GM18517 (cell line): Measurements from ENCODE around the gene CCDC85A.

Experiments
- ATAC-seq: cut with Tn5 transposase; IDR thresholded peaks from one replicate; pipeline ENCODE4 v1.9.1; 2021; ENCODE audit warnings: mild to moderate bottlenecking, moderate library complexity; ENCODE audit not compliant: unreplicated experiment

Gene CCDC85A

GRCh38 chr2:56192664-56193305 is 9.0 kb downstream of the CCDC85A start:
- no peak for ATAC-seq

GRCh38 chr2:56195563-56195962 is 11.8 kb downstream of the CCDC85A start:
- ATAC-seq: no peak

GRCh38 chr2:56197816-56198215 is 14.0 kb downstream of the CCDC85A start:
- no peak for ATAC-seq

GRCh38 chr2:56198936-56199335 is 15.1 kb downstream of the CCDC85A start:
- no peak for ATAC-seq

- ATAC-seq: no peak
Observed at GRCh38 chr2:56199492-56199891, 15.7 kb downstream of the CCDC85A start.

- ATAC-seq: no peak
Observed at GRCh38 chr2:56202381-56203121, 18.8 kb downstream of the CCDC85A start.

GRCh38 chr2:56204556-56204955 is 20.8 kb downstream of the CCDC85A start:
- ATAC-seq: no peak

- no peak for ATAC-seq
Observed at GRCh38 chr2:56206250-56206649, 22.5 kb downstream of the CCDC85A start.

- ATAC-seq: no peak
Observed at GRCh38 chr2:56207760-56208159, 24.0 kb downstream of the CCDC85A start.

- ATAC-seq: no peak
Observed at GRCh38 chr2:56208380-56208779, 24.6 kb downstream of the CCDC85A start.

GRCh38 chr2:56209701-56210100 is 25.9 kb downstream of the CCDC85A start:
- ATAC-seq: no peak

- ATAC-seq: no peak
Observed at GRCh38 chr2:56210291-56210690, 26.5 kb downstream of the CCDC85A start.

- ATAC-seq: no peak
Observed at GRCh38 chr2:56211048-56211447, 27.3 kb downstream of the CCDC85A start.

GRCh38 chr2:56215911-56216310 is 32.1 kb downstream of the CCDC85A start:
- no peak for ATAC-seq

GRCh38 chr2:56217106-56217505 is 33.3 kb downstream of the CCDC85A start:
- ATAC-seq: no peak

- ATAC-seq: no peak
Observed at GRCh38 chr2:56222481-56222880, 38.7 kb downstream of the CCDC85A start.

GRCh38 chr2:56224316-56224715 is 40.5 kb downstream of the CCDC85A start:
- ATAC-seq: no peak

GRCh38 chr2:56227811-56228210 is 44.0 kb downstream of the CCDC85A start:
- no peak for ATAC-seq

GRCh38 chr2:56229397-56230060 is 45.7 kb downstream of the CCDC85A start:
- no peak for ATAC-seq

- no peak for ATAC-seq
Observed at GRCh38 chr2:56230156-56230555, 46.4 kb downstream of the CCDC85A start.

GRCh38 chr2:56231361-56231760 is 47.6 kb downstream of the CCDC85A start:
- no peak for ATAC-seq

- ATAC-seq: no peak
Observed at GRCh38 chr2:56232912-56233311, 49.1 kb downstream of the CCDC85A start.
